GM12878 (cell line): ENCODE data around the gene TTC33. TPM values are rescaled to one million over a fixed set of nuclear protein-coding genes. Genes with fewer than 3 reads are reported as not detected.

ENCODE experiments used
- ETV6 ChIP-seq, 2 experiments: fragments of 450-650 bp in 1 of 2; IDR thresholded peaks in 1 of 2; conservative IDR thresholded peaks in 1 of 2; 2 replicates each; pipeline ENCODE4 v1.6.1; 2014; ENCODE audit warnings: antibody characterized with exemption in 1 of 2, borderline replicate concordance in 1 of 2, low read depth in 1 of 2, mild to moderate bottlenecking in 1 of 2, moderate library complexity in 1 of 2
- FOS ChIP-seq: IDR thresholded peaks from 3 replicates; pipeline ENCODE4 v1.6.1; 2011; ENCODE audit warnings: borderline replicate concordance; ENCODE audit not compliant: insufficient read length; ENCODE audit errors: extremely low read depth
- HDGF ChIP-seq: fragments of 450-650 bp; IDR thresholded peaks from 2 replicates; pipeline ENCODE4 v1.6.1; 2016; ENCODE audit warnings: antibody characterized with exemption
- NRF1 ChIP-seq: conservative IDR thresholded peaks from 2 replicates; pipeline ENCODE4 v1.6.1; 2011; ENCODE audit warnings: mild to moderate bottlenecking, low read depth, low read length, improper control_type of control experiment
- POLR2AphosphoS5 ChIP-seq: IDR thresholded peaks from 2 replicates; pipeline ENCODE4 v1.6.1; 2011; ENCODE audit warnings: mild to moderate bottlenecking, low read length, inconsistent platforms
- RAD21 ChIP-seq: IDR thresholded peaks from 2 replicates; pipeline ENCODE4 v1.6.1; 2011; ENCODE audit warnings: mild to moderate bottlenecking, low read depth, low read length, moderate library complexity; ENCODE audit not compliant: insufficient read depth
- RCOR1 ChIP-seq: conservative IDR thresholded peaks from 2 replicates; pipeline ENCODE4 v1.6.1; 2012; ENCODE audit warnings: low read depth, low read length, improper control_type of control experiment
- RUNX3 ChIP-seq: IDR thresholded peaks from 2 replicates; pipeline ENCODE4 v1.6.1; 2012; ENCODE audit warnings: low read length, inconsistent platforms
- SMAD1 ChIP-seq: fragments of 450-650 bp; IDR thresholded peaks from 2 replicates; pipeline ENCODE4 v1.6.1; 2018; ENCODE audit warnings: mild to moderate bottlenecking, low read depth; ENCODE audit not compliant: partially characterized antibody
- SRF ChIP-seq, 2 experiments: IDR thresholded peaks; 2 replicates each; pipeline ENCODE4 v1.6.1; 2011; ENCODE audit warnings: low read depth in 2 of 2, low read length in 2 of 2, mild to moderate bottlenecking in 1 of 2, moderate library complexity in 1 of 2
- STAT1 ChIP-seq: fragments of 450-650 bp; conservative IDR thresholded peaks from 2 replicates; pipeline ENCODE4 v1.6.1; 2014; ENCODE audit warnings: antibody characterized with exemption, mild to moderate bottlenecking
- polyA plus RNA-seq, 11 experiments: library from polyadenylated mRNA; depleted of rRNA in 4 of 11; unstranded in 6 of 11; stranded (reverse) in 5 of 11; fragments of >200 nt; fragmentation: Nextera tagmentation in 4 of 11; fragmentation: Illumina TruSeq in 1 of 11; extraction: Ambion mirVana in 4 of 11; extraction: Trizol in 1 of 11; gene quantifications; 1 replicate in 1 of 11; 2 replicates in 10 of 11; pipeline versions ENCODE4 v1.2.1 to v1.2.3, GENCODE V29; 2011 to 2016; ENCODE audit warnings: inconsistent platforms in 2 of 11, missing spikeins in 2 of 11, low read depth in 1 of 11
- total RNA-seq, 4 experiments: library from RNA; depleted of rRNA in 3 of 4; stranded (reverse); fragments of >200 nt in 3 of 4; fragmentation: Illumina TruSeq in 1 of 4; extraction: Trizol in 1 of 4; gene quantifications; 2 replicates each; pipeline versions ENCODE4 v1.2.1 to v1.2.3, GENCODE V29; 2013 to 2021
- TF ChIP-seq, protein P1 (sequence below): IDR thresholded peaks from 2 replicates; pipeline ENCODE4 v1.6.1; 2012; ENCODE audit warnings: improper control_type of control experiment, low read depth, low read length; ENCODE audit not compliant: insufficient replicate concordance
- TF ChIP-seq, protein P2 (sequence below): fragments of 450-650 bp; IDR thresholded peaks from 2 replicates; pipeline ENCODE4 v1.6.1; 2017; ENCODE audit warnings: antibody characterized with exemption, mild to moderate bottlenecking, moderate library complexity
- TF ChIP-seq, protein P3 (sequence below): IDR thresholded peaks from 2 replicates; pipeline ENCODE4 v1.6.1; 2012; ENCODE audit warnings: low read depth, low read length, improper control_type of control experiment
- TF ChIP-seq, protein P4 (sequence below): fragments of 450-650 bp; IDR thresholded peaks from 2 replicates; pipeline ENCODE4 v1.6.1; 2014; ENCODE audit warnings: mild to moderate bottlenecking

TTC33 gene
- total and polyA plus RNA-seq, 10 of the 15 experiments (the other 5 are each of a cell fraction or from before 2014, with no cell fraction given) = 7.9 to 22.3 (median 14.6) TPM

DNA sequence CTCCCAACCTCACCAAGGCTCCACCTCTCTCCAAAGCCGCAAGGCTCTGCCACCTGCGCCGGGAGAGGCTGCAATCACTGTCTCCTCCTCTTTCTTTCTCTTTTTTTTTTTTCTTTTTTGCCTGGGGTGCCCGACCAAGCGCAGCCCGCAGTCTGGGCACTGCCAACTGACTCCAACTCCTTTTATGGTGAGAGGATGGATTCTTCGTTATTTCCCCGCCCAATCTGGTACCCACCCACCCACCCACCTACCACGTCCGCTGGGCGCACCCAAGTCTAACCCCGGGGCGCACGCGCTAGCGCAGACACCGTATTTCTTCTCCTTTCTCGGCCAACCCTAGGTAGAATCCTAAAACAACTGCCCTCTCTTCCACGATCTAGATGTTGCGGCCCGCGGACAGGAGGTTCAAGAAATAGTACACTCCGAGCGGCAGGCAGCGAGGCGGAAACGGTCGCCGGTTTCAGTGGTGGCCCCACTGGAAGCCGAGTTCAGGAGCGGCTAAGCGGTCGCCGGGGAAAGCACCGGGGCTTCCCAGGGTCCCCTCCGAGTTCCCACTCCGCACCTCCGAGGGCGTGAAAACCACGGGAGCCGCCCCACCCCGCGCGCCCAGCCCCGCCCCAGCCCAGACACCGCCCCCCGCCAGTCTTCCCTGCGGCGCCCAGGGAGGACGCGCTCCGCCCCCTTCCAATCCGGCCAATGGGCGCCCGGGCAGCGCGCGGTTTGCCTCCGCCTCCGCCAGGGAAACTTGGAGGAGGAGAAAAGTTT is 76.4 kb downstream of the TTC33 start (continued):
- TF ChIP-seq ETV6 (conservative IDR thresholded peaks at IDR 0.05 in 1 of 2, IDR thresholded peaks at IDR 0.05 in 1 of 2; ENCODE audit: borderline replicate concordance in 1 of 2, low read depth in 1 of 2) = peak in 1 of 2 experiments; percentile 39; a peak in 1 of 4 replicates
- TF ChIP-seq FOS = no peak
- no peak for TF ChIP-seq RCOR1
- TF ChIP-seq, protein P1, sequence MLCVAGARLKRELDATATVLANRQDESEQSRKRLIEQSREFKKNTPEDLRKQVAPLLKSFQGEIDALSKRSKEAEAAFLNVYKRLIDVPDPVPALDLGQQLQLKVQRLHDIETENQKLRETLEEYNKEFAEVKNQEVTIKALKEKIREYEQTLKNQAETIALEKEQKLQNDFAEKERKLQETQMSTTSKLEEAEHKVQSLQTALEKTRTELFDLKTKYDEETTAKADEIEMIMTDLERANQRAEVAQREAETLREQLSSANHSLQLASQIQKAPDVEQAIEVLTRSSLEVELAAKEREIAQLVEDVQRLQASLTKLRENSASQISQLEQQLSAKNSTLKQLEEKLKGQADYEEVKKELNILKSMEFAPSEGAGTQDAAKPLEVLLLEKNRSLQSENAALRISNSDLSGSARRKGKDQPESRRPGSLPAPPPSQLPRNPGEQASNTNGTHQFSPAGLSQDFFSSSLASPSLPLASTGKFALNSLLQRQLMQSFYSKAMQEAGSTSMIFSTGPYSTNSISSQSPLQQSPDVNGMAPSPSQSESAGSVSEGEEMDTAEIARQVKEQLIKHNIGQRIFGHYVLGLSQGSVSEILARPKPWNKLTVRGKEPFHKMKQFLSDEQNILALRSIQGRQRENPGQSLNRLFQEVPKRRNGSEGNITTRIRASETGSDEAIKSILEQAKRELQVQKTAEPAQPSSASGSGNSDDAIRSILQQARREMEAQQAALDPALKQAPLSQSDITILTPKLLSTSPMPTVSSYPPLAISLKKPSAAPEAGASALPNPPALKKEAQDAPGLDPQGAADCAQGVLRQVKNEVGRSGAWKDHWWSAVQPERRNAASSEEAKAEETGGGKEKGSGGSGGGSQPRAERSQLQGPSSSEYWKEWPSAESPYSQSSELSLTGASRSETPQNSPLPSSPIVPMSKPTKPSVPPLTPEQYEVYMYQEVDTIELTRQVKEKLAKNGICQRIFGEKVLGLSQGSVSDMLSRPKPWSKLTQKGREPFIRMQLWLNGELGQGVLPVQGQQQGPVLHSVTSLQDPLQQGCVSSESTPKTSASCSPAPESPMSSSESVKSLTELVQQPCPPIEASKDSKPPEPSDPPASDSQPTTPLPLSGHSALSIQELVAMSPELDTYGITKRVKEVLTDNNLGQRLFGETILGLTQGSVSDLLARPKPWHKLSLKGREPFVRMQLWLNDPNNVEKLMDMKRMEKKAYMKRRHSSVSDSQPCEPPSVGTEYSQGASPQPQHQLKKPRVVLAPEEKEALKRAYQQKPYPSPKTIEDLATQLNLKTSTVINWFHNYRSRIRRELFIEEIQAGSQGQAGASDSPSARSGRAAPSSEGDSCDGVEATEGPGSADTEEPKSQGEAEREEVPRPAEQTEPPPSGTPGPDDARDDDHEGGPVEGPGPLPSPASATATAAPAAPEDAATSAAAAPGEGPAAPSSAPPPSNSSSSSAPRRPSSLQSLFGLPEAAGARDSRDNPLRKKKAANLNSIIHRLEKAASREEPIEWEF = no peak
- no peak for TF ChIP-seq SMAD1
- TF ChIP-seq, protein P2, sequence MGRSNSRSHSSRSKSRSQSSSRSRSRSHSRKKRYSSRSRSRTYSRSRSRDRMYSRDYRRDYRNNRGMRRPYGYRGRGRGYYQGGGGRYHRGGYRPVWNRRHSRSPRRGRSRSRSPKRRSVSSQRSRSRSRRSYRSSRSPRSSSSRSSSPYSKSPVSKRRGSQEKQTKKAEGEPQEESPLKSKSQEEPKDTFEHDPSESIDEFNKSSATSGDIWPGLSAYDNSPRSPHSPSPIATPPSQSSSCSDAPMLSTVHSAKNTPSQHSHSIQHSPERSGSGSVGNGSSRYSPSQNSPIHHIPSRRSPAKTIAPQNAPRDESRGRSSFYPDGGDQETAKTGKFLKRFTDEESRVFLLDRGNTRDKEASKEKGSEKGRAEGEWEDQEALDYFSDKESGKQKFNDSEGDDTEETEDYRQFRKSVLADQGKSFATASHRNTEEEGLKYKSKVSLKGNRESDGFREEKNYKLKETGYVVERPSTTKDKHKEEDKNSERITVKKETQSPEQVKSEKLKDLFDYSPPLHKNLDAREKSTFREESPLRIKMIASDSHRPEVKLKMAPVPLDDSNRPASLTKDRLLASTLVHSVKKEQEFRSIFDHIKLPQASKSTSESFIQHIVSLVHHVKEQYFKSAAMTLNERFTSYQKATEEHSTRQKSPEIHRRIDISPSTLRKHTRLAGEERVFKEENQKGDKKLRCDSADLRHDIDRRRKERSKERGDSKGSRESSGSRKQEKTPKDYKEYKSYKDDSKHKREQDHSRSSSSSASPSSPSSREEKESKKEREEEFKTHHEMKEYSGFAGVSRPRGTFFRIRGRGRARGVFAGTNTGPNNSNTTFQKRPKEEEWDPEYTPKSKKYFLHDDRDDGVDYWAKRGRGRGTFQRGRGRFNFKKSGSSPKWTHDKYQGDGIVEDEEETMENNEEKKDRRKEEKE = 0 out of 2 replicates have a peak, but pooled peaks have one; percentile 38
- TF ChIP-seq RAD21 = no peak
- no peak for TF ChIP-seq STAT1
- no peak for TF ChIP-seq POLR2AphosphoS5
- no peak; the same call in 1 of the 2 replicates for TF ChIP-seq RUNX3
- TF ChIP-seq, protein P3, sequence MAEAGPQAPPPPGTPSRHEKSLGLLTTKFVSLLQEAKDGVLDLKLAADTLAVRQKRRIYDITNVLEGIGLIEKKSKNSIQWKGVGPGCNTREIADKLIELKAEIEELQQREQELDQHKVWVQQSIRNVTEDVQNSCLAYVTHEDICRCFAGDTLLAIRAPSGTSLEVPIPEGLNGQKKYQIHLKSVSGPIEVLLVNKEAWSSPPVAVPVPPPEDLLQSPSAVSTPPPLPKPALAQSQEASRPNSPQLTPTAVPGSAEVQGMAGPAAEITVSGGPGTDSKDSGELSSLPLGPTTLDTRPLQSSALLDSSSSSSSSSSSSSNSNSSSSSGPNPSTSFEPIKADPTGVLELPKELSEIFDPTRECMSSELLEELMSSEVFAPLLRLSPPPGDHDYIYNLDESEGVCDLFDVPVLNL = no peak
- TF ChIP-seq, protein P4, sequence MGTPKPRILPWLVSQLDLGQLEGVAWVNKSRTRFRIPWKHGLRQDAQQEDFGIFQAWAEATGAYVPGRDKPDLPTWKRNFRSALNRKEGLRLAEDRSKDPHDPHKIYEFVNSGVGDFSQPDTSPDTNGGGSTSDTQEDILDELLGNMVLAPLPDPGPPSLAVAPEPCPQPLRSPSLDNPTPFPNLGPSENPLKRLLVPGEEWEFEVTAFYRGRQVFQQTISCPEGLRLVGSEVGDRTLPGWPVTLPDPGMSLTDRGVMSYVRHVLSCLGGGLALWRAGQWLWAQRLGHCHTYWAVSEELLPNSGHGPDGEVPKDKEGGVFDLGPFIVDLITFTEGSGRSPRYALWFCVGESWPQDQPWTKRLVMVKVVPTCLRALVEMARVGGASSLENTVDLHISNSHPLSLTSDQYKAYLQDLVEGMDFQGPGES = no peak
- TF ChIP-seq SRF (IDR thresholded peaks at IDR 0.05; ENCODE audit: low read depth in 2 of 2, low read length in 2 of 2) = no peak
- no peak for TF ChIP-seq HDGF
- TF ChIP-seq NRF1 = no peak
